ENCODE data around the gene ALOX15B. TPM values are rescaled to one million over a fixed set of nuclear protein-coding genes. Genes with fewer than 3 reads are reported as not detected.
A peak's percentile ranks its signal among the peaks of the same experiment; 100 is the strongest.

ALOX15B gene
- polyA plus RNA-seq, 3 donors: 1.7 to 2.8 (median 2.0) TPM

GRCh38 chr17:8080799-8081219 lies 42.0 kb downstream of the ALOX15B start:
- Histone ChIP-seq H4K20me1 (ENCODE audit: insufficient read depth, low read length) (no peaks in the 10 kb centered on the region), H2AFZ (ENCODE audit: insufficient read depth, low read depth, low read length, poor library complexity, severe bottlenecking) (no peak overlapping the region), H3K9me3 (replicated peaks in 1 of 2; ENCODE audit: control insufficient read depth in 1 of 2, insufficient read depth in 1 of 2, low read length in 2 of 2) (no peaks in the 10 kb centered on the region), H3K79me2 (ENCODE audit: insufficient read depth, low read length) (no peaks in the 10 kb centered on the region), H3K4me1 (ENCODE audit: control insufficient read depth in 1 of 2, insufficient read depth in 2 of 2, low read length in 2 of 2) (peaks cover 15 to 17% of the 10 kb centered on the region in 2 donors), H3K4me3 (replicated peaks in 1 of 3; ENCODE audit: low read depth in 2 of 3, low read length in 3 of 3) (no peak overlapping the region), H3K27ac (ENCODE audit: low read depth in 1 of 2, low read length in 2 of 2) (no peak overlapping the region), H3K9ac (ENCODE audit: insufficient read depth, low read length, poor library complexity, severe bottlenecking) (no peak overlapping the region), H3K36me3 (replicated peaks in 1 of 2; ENCODE audit: control insufficient read depth in 1 of 2, insufficient read depth in 2 of 2, low read length in 2 of 2) (no peaks in the 10 kb centered on the region), H3K27me3 (ENCODE audit: control insufficient read depth in 2 of 2, insufficient read depth in 2 of 2, low read length in 2 of 2) (peaks cover 0 to 41% of the 10 kb centered on the region in 2 donors), H3K4me2 (replicated peaks; ENCODE audit: extremely low read depth, low read length, poor library complexity, severe bottlenecking) (no peak overlapping the region)
- Mint-ChIP-seq H3K9me3 (peaks cover 0 to 7% (median 2%) of the 10 kb centered on the region in 7 donors), H3K4me1 (peaks cover 11% of the 10 kb centered on the region), H3K27ac (peak overlapping the region in 1 of 7 donors; percentile 12), H3K36me3 (peaks cover 0 to 3% of the 10 kb centered on the region in 2 donors), H3K27me3 (ENCODE audit: low read depth in 3 of 3) (peaks cover 29 to 59% (median 40%) of the 10 kb centered on the region in 3 donors), H3K4me3 (peak overlapping the region in 1 of 2 donors; percentile 62)
- TF ChIP-seq CTCF (IDR thresholded peaks at IDR 0.05): no peak
- 95% methylated on average over 13 of the region's 17 CpGs for WGBS (ENCODE audit: insufficient coverage)
- no peak for DNase-seq
- intact Hi-C loops (cut with micrococcal nuclease): no loop called here

- Histone ChIP-seq H3K9me3 (replicated peaks in 1 of 2; ENCODE audit: control insufficient read depth in 1 of 2, insufficient read depth in 1 of 2, low read length in 2 of 2) (no peaks in the 10 kb centered on the region), H3K9ac (ENCODE audit: insufficient read depth, low read length, poor library complexity, severe bottlenecking) (no peak overlapping the region), H3K4me2 (replicated peaks; ENCODE audit: extremely low read depth, low read length, poor library complexity, severe bottlenecking) (no peak overlapping the region), H4K20me1 (ENCODE audit: insufficient read depth, low read length) (no peaks in the 10 kb centered on the region), H2AFZ (ENCODE audit: insufficient read depth, low read depth, low read length, poor library complexity, severe bottlenecking) (no peak overlapping the region), H3K4me3 (replicated peaks in 1 of 3; ENCODE audit: low read depth in 2 of 3, low read length in 3 of 3) (no peak overlapping the region), H3K27ac (ENCODE audit: low read depth in 1 of 2, low read length in 2 of 2) (no peak overlapping the region), H3K79me2 (ENCODE audit: insufficient read depth, low read length) (no peaks in the 10 kb centered on the region), H3K4me1 (ENCODE audit: control insufficient read depth in 1 of 2, insufficient read depth in 2 of 2, low read length in 2 of 2) (peaks cover 15 to 17% of the 10 kb centered on the region in 2 donors), H3K36me3 (replicated peaks in 1 of 2; ENCODE audit: control insufficient read depth in 1 of 2, insufficient read depth in 2 of 2, low read length in 2 of 2) (no peaks in the 10 kb centered on the region), H3K27me3 (ENCODE audit: control insufficient read depth in 2 of 2, insufficient read depth in 2 of 2, low read length in 2 of 2) (peaks cover 0 to 37% of the 10 kb centered on the region in 2 donors)
- Mint-ChIP-seq H3K4me3 (no peak overlapping the region), H3K27me3 (ENCODE audit: low read depth in 3 of 3) (peaks cover 26 to 56% (median 39%) of the 10 kb centered on the region in 3 donors), H3K36me3 (peaks cover 0 to 3% of the 10 kb centered on the region in 2 donors), H3K4me1 (peaks cover 9% of the 10 kb centered on the region), H3K27ac (no peak overlapping the region), H3K9me3 (peaks cover 0 to 7% (median 2%) of the 10 kb centered on the region in 7 donors)
- WGBS (ENCODE audit: insufficient coverage): no CpG with 5 or more reads among the region's 3 CpGs
- intact Hi-C loops (cut with micrococcal nuclease): no loop called here
- no peak for TF ChIP-seq CTCF (IDR thresholded peaks at IDR 0.05)
- DNase-seq: no peak
Observed at GRCh38 chr17:8081876-8082275, 43.0 kb downstream of the ALOX15B start.
